GM21528 (cell line): ENCODE measurements around the gene AMIGO3.
A peak's percentile ranks its signal among the peaks of the same experiment; 100 is the strongest.
"Not testable (repeated sequence)": the region's sequence is repeated elsewhere in the genome, so short reads cannot be mapped to it uniquely, and the experiment has no call there.

Experiments
- ATAC-seq: cut with Tn5 transposase; IDR thresholded peaks from one replicate; pipeline ENCODE4 v1.9.1; 2021; ENCODE audit warnings: mild to moderate bottlenecking, moderate library complexity; ENCODE audit not compliant: unreplicated experiment, low FRiP score

Gene AMIGO3, protein sequence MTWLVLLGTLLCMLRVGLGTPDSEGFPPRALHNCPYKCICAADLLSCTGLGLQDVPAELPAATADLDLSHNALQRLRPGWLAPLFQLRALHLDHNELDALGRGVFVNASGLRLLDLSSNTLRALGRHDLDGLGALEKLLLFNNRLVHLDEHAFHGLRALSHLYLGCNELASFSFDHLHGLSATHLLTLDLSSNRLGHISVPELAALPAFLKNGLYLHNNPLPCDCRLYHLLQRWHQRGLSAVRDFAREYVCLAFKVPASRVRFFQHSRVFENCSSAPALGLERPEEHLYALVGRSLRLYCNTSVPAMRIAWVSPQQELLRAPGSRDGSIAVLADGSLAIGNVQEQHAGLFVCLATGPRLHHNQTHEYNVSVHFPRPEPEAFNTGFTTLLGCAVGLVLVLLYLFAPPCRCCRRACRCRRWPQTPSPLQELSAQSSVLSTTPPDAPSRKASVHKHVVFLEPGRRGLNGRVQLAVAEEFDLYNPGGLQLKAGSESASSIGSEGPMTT

DNA sequence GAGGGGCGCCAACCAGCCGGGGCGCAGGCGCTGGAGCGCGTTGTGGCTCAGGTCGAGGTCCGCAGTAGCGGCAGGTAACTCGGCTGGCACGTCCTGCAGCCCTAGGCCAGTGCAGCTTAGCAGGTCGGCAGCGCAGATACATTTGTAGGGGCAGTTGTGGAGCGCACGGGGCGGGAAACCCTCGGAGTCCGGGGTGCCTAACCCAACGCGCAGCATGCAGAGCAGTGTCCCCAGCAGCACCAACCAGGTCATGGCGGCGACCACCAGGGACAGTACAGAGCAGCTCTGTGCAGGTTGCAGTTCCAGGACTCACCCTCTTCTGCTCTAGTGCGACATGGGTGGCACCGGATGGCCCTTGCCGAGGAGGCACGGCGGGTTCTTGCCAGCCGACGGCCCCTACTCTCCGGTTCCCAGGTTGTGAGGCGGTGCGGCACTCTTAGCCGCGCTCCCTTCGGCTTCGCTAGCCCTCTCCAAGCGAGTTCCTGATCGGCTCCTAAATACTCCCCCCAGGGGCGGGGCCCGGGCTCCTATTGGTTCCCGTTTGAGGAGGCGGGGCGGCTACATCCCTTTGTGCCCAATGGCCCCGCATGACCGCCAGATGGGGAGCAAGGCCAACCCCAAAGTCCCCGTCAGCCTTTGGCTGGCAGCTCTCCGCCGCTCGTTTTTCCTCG is at the start of gene AMIGO3:
Gene AMIGO3, minus strand, starts transcription at position 471 of the 671 bp plus-strand sequence. Its CDS starts 219 bp downstream, at position 252.
- ATAC-seq, result peak; percentile 46

DNA sequence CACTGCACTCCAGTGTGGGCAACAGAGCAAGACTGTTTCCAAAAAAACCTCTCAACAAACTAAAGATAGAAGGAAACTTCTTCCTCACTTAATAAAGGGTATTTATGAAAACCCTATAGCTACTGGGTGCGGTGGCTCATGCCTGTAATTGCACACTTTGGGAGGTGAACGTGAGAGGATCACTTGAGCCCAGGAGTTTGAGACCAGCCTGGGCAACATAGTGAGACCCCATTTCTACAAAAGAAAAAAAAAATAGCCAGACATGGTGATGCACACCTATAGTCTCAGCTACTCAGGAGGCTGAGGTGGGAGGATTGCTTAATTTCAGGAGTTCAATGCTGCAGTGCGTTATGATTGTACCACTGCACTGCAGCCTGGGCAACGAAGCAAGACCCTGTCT is 44.5 kb upstream of the AMIGO3 start:
- no peak for ATAC-seq

DNA sequence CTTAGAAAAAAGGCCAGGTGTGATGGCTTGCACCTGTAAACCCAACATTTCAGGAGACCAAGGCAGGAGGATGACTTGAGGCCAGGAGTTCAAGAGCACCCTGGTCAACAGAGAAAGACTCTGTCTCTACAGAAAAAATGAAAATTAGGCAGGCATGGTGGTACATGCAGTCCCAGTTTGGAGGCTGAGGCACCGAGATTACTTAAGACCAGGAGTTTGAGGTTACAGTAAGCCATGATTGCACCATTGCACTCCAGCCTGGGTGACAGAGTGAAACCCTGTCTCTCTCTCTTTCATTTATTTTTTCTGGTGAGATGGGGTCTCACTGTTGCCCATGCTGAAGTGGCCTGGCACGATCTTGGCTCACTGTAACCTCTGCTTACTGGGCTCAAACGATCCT is 42.2 kb upstream of the AMIGO3 start:
- ATAC-seq, result no peak

DNA sequence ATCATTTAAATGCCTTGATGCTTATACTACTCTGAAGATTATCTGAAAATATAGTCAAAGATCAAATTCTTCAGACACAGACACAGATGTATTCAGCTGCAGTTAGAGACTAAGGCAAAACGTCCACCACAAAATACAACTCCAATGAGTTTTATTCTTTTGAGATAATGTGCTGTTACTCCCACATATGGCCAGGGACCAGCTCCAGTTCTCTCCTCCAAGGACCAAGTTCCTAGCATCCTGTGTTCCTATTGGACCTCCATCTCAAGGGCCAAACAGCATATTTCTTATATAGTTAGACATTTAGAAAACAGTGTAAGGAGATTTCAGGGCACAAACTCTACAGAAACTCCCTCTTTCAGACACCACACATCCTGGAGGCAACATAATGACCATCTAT is 39.7 kb upstream of the AMIGO3 start:
- no peak for ATAC-seq

DNA sequence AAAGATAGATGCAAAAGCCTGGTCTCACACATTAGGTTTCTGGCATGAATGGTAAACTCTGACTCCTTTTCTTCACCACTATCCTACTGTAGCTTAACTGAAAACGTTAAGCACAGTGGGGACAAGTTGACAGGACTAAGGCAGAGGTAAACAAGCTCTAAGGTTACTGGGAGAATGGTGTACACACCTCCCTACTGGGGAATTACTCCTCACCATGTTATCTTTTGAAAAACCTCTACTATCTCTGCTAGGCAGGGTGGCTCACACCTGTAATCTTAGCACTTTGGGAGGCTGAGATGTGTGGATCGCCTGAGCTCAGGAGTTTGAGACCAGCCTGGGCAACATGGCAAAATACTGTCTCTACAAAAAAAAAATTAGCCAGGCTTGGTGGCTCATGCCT is 37.7 kb upstream of the AMIGO3 start:
- no peak for ATAC-seq

DNA sequence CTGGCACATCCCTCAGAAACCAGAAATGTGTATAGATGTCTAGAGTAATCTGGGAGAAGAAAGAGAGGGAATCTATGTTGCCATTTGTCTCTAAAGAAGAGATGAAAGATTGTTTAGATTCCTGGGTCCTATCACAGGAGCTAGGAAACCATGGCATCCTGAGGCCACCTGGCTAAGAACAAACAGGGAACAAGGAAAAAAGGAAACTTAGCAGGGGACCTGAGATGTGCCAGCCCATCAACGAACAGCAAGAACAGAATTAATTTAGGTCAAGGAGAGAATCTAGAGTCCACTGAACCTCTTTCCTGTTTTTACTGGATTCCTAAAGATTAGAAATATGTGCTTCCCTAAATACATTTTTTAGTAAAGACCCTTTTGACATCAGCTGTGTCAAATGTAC is 36.6 kb upstream of the AMIGO3 start:
- no peak for ATAC-seq

DNA sequence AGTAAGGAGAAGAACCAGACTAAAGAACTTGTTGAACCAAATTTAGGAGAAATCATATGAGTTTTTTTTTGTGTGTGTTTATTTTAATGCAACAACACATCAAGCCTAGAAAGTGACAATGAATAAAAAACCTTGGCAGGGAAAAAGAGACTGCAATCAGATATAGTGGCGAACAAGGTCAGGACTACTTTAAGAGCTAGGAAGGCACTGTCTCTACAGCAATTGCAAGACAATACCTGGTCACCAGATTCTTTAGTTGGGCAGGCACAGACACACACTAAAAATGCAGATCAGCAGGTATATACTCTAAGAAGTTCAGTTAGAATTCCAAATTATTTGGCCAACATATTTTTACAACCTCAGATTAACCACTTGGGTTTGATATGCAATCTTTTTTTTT is 35.1 kb upstream of the AMIGO3 start:
- no peak for ATAC-seq

DNA sequence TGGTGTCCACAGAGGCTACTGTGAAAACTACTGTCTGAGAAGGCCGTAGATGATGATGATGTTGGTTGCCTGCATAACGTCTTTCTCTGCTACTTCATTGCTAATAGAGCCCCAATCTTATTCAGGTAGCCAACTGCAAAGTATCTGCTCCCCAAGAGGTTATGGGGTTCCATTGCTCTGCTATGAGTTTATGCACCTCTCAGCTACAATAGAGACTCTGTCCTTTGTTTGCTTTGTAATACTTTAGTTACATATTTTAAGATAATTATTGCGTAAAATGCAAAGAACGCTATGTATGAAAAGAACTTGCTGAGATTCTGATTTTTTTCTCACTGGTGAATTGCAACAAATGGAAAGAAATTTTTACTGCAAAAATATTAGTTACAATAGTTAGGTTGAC is 32.0 kb upstream of the AMIGO3 start:
- ATAC-seq, result no peak

DNA sequence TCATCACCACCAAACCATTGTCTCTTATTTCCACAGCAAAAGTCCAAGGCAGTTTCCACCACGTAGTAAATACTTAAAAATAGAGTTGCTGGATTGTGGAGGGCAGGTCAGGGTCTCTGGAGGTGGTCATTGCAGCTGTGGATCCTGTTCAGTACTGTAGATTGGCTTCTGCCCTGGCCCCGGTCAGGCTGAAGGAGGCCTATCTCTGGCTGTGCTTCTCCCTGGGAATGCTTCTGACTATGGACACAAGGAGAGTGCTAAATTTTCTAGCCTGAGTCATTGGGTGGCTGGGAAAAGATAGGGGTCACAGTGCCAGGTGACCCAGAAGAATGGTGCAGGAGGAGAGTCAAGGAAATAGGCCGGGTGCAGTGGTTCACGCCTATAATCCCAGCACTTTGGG is 30.6 kb upstream of the AMIGO3 start:
- ATAC-seq, result no peak

DNA sequence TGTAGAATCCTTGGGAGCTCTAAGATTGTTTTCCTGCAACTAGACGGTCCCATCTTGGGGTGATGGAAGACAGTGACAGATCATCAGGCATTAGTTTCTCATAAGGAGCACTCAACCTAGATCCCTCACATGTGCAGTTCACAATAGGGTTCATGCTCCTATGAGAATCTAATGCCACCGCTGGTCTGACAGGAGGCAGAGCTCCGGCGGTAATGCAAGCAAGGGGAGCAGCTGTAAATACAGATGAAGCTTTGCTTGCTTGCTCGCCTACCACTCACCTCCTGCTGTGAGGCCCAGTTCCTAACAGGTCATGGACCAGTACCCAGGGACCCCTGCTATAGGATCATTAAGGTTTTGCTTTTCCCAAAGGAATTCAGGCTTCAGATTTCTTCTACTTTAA is 29.4 kb upstream of the AMIGO3 start:
- not testable (repeated sequence) for ATAC-seq

DNA sequence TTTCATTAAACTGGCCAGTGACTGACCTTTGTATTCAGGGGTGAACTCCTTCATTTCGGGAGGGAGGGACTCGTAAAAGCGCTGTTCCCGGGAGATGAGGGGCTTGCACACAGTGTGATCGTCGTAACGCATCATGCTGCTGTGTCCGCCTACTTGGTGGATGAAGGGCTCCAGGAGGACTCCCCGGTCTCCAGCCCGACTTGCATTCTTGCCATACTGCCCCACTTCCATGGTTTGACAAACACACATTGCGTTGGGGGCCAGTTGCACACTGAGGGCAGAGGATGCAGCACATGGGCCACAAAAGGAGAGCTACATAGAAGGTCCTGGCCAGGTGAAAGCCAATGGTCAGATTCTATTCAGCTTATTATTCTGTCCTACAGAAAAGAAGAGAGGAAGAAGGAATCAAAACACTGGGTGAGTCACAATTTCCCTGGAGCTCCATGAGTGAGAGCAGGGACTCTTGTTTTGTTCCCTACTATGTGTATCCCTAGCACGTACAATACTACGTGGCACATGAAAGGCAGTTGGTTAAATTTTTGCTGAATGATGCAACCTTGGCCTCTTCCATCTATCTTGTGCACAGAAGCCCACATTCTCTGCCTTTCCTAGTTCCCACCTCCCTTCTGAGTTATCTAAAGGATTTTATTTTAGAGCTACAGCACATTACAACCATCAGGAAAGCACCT is 28.5 kb upstream of the AMIGO3 start:
- ATAC-seq, result no peak

DNA sequence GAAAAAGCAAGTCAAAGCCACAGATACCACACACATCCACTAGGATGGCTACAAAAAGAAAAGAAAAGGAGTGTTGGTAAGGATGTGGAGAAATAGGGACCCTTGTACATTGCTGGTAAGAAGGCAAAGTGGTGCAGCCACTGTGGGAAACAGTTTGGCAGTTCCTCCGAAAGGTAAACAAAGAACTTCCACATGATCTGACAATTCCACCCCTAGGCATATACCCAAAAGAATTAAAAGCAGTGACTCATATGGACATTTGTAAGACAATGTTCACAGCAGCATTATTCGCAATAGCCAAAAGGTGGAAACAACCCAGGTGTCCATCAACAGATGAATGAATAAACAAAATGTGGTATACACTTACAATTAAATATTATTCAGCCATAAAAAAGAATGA is 26.5 kb upstream of the AMIGO3 start:
- no peak for ATAC-seq

DNA sequence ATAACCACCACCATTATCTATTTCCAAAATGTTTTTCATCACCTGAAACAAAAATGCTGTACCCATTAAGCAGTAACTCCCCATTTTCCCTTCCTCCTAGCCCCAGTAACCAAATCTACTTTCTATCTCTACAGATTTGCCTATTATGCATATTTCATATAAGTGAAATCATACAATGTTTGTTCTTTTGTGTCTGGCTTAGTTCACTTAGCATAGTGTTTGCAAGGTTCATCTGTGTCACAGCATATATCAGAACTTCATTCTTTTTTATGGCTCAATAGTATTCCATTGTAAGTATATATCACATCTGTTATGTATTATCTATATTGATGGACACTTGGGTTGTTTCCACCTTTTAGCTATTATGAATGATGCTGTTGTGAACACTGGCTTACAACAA is 20.9 kb upstream of the AMIGO3 start:
- no peak for ATAC-seq

DNA sequence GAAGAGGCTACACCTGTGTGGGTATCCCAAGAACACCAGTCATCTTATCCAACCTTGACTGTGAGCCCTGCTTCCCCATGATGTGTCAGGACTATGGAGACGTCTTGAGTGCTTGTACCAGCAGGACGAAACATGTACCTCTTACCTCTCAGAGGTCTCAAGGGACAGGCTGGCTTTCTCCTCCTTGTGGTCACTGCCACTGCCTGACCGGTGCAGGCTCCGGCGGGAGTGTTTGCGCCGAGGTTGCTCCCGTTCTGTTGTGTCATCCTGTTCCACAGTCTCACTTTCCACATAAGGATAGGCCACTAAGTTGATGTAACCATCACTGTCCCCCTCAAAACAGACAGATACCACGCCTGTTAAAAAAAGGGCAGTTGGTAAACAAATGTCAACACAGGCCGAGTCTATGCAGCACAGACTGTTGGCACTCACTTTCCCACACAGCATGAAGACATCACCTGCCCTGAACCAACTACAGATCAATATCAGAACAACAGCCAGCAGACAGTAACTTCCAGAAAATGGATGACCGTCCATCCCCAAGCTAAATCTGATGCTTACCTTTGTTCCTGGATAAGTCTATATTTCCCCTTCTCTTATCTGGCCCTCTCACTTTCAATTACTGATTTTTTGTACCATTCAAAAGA is 18.7 kb upstream of the AMIGO3 start:
- no peak for ATAC-seq

DNA sequence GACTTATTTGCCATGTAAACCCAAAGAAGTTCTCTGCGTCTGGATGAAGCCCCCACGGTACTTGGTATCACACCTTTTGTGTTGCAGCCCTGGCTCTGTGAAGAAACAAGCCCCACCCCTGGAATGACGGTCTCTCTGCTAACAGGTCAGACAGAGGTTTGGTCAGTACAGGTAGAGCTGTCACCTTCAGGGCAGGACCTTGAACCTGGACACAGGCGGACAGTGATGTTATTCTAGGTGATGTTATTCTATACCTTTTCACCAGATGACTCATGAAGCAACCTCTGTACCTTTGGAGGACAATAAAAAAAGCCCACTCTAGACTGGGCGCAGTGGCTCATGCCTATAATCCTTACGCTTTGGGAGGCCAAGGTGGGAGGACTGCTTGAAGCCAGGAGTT is 15.3 kb upstream of the AMIGO3 start:
- no peak for ATAC-seq

DNA sequence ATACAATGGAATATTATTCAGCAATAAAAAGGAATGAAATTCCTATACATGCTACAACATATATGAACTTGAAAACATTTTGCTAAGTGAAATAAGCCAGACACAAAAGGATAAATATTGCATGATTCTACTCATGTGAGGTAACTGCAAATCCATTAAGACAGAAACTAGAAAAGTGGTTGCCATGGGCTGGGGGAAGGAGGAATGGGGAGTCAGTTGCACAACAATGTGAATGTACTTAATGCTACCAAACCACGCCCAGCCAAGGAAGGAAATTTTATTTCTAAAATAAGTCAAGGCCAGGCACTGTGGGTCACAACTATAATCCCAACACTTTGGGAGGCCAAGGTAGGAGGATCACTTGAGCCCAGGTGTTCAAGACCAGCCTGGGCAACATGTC is 14.1 kb upstream of the AMIGO3 start:
- ATAC-seq, result no peak

DNA sequence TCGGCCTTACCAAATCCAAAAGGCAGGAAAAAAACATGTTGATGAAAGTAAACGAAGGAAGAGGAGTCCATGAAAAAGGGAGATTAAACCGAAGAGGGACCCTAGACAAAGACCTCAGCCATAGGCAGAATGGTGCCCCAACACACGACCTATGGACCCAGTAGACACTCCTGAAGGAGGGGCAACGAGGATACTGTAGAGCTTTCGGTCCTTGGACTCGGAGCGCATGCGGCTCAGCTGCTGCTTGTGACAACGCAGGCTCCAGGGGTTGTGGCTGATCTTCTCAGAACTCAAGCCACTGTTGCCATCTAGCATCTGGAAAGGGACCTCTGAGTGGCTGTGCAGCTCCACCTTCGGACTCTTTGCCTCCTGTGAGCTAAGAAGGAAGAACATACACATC is 13.1 kb upstream of the AMIGO3 start:
- ATAC-seq, result no peak

DNA sequence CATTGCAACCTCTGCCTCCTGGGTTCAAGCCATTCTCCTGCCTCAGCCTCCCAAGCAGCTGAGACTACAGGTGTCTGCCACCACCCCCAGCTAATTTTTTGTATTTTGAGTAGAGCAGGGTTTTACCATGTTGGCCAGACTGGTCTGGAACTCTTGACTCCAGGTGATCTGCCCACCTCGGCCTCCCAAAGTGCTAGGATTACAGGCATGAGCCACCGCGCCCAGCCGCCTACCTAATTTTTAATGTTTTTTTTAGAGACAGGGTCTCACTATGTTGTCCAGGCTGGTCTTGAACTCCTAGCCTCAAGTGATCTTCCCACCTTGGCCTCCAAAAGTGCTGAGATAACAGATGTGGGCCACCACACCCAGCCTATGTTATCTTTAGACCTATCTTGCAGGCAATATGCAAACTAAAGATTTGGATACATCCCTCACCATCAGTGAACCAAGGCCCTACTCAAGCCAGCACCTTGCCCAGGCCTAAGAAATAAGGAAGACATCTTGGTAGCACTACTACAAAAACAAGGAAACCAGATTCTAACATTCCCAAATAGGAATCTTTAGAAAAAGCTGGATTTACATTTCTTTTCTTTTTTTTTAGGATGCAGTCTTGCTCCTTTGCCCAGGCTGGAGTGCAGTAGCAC is 10.6 kb upstream of the AMIGO3 start:
- no peak for ATAC-seq

DNA sequence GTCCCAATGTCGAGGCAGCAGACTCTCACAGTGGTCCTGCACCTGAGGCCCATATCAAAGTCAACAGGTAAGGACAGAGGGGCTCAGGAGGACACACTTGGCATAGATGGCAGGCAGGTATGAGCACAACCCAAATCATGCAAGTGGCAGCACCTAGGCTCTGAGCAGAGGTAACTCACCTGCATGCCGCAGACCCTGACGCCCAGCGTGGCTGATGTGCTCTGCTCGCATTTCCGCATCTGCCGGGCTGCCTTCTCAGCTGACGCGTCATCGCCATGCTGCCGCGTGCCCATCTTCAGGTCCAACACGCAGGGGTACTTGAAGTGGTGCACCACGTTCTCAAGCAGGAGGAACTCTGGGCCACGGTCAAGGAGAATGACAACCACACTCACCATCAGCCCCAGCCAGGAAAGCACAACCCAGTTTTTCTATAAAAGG is 8.5 kb upstream of the AMIGO3 start:
- no peak for ATAC-seq

DNA sequence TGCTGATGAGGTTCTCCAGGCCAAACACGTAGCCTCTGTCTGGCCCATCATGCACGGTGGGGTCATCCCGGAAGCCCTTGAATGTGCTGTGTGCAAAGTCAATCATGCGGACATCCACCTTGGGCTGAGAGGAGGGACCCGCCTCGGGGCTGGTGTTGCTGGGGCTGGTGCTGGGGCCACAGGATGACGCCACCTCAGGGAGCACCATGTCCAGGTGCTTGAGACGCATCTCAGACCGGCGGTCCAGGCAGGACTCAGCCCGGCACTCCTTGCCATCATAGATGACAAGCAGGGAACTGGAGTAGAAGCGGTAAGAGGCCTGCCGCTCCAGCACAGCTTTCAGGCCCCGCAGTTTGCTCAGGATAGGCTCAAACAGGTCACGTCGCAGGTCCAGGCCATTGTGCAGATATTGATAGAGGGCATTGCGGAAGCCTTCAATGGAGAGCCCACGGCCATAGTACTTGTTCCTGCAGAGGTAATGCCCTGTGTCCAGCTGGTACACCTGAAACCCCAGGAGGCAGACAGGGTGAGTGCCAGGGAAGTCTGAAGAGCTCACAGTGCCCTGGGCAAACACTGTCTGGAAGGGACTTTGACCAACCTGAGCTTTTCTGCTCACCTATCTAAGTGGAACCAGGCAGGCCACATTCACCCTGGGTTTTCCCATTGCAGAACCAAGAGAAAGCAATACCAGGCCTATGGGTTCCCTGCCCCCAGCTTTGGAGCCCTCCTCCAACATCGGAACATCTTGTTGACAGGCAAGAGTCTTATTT is 7.9 kb upstream of the AMIGO3 start:
- no peak for ATAC-seq
